Islet precursor cell (in vitro differentiated cells): ENCODE measurements around the gene RAB29.
"Not testable (repeated sequence)": the region's sequence is repeated elsewhere in the genome, so short reads cannot be mapped to it uniquely, and the experiment has no call there.

Experiments used
- DNase-seq: peaks from one replicate; pipeline ENCODE4 v3.0.0-alpha.2; 2018

Gene RAB29

DNA sequence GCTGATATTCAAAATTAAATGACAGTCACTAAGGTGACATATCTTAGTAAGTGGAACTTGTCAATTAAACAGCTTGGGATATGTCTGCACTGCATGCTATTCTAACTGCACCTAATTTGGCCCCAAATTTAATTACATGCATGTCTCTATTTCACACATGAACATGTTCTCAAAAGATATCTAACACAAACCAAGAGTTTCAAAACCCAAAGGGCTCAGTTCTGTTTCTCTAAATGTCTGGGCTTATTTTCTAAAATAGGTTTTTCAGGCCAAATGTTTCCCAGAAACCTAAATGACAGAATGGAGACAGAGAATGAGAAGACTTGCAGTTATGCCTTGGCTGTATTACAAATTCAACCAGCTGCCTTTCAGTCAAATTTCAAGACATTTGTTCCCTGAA is 11.3 kb downstream of the RAB29 start:
- no peak for DNase-seq

DNA sequence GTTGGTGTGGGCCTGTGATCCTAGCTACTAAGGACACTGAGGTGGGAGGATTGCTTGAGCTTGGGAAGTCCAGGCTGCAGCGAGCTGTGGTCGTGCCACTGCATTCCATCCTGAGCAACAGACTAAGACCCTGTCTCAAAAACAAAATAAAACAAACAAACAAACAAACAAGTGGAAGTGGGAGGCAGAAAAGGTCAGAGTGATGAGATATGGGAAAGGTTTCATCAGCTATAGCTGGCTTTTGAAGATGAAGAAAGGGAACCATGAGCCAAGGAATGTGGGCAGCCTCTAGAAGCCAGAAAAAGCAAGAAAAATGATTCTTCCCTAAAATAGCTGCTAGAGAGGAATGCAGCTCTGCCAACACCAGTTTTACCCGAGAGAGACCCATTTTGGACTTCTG is 14.7 kb downstream of the RAB29 start:
- no peak for DNase-seq

DNA sequence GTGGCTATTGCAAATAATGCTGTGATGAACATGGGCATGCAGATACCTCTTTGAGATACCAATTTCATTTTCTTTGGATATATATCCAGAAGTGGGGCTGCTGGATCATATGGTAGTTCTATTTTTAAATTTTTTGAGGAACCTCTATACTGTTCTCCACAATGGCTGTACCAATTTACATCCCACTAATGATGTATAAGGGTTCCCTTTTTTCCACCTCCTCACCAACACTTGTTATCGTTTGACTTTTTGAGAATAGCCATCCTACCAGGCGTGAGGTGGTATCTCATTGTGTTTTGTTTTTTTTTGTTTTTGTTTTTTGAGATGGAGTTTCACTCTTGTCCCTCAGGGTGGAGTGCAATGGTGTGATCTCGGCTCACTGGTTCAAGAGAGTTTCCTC is 18.7 kb downstream of the RAB29 start:
- DNase-seq, result no peak

DNA sequence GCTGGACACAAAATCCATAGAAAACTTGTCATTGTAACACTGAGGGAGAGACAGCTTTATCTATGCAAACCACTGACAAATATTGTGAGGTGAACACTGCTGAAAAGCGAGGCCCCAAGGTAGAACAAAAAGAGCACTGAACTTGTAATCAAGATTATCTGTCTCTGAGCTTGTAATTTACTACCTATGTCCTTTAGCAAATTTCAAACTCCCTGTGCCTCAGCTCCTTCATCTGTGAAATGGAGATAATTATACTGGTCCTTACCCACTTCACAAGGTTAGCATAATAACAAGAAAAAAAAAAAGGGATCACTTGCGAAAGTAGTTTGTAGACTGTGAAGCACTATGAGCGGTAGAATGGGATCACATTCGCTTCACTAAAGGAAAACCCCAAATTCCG is 20.4 kb downstream of the RAB29 start:
- DNase-seq, result no peak

GRCh38 chr1:205751036-205751651 is 24.1 kb downstream of the RAB29 start:
- DNase-seq, result no peak

DNA sequence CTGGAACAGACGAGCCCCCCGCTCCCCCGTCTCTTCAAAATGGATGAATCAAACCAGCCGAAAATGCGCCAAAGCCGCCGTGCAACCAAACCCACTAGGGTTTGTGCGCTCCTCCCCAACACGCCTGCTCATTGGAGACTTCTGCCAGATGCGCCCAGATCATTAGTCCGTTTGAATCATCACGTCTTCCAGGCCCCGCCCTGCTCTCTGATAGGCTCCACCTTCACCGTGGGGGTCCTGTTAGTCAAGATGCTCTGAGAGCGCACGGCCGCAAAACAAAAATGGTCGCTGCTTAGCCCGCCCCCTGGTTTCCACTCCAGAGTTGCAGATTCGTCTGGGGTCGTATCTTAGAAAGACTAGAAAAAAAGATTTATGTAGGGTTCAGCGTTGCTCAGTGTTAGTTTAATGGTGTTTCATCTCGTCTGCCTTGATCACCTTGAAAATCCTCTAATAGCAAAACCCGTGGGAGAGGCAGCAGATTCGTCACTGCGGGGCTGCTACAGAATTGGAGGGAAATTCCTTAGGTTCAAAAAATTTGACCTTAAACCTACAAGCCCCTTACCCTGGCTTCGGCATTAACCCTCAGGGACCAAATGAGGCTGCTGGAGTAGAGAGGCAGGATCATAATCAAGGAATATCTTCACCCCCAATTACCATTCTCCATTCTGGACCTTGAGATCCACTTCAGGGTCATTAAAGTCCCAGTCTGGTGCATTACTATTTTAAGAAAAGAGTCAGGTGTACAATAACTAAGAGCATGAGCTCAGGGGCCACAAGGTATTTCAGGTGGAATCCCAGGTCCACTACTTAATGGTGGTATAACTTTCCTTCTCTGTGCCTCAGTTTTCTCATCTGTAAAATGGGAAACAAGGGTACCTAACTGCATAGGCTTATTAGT is 24.9 kb downstream of the RAB29 start, which contains the start of gene NUCKS1:
TSS of gene NUCKS1 (minus strand) at position 45 of the 898 bp plus-strand sequence. CDS start 209 bp downstream, outside the sequence.
- DNase-seq, result peak; percentile 99

GRCh38 chr1:205749234-205750137 is 25.8 kb downstream of the RAB29 start:
- DNase-seq, result peak; percentile 99

DNA sequence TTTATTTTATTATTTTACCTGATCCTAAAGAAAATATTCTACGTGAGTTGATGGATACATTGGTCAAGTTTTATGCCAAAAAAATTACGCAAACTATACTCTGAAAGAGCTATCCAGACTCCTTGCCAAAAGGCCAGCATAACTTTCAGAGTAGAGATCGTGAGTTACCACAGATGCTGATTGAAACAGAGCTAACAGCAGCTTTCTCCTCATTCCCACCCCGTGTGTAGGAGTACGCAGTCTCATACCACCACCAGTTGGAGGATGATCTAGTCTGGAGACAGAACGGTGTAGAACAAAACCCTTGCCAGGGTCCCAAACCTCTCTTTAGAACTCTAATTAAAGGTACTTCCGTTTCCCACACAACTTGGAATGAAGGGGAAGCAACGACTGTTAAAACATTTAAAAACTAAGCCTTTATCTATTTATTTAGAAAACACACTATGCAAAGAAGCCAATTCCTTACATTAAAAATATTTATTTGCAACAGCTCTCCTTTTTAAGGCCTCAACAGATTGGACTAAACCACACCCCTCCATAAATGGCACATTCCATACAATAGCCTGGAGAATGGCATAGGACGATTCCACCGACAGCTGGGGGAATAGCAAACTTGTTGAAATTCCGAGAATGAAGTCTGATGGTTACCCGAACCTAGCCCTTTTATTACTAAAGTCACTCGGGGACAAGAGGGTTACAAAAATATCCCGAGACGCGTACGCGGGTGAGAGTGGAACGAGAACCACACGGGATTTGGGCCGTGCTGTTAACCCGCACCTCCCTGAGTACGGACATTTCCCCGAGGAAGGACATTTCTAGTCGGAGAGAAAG is 26.7 kb downstream of the RAB29 start:
- DNase-seq, result no peak

- no peak for DNase-seq
Measured at GRCh38 chr1:205746757-205747412, 28.4 kb downstream of the RAB29 start.

- DNase-seq, result no peak
Measured at GRCh38 chr1:205744403-205744802, 30.9 kb downstream of the RAB29 start.

DNA sequence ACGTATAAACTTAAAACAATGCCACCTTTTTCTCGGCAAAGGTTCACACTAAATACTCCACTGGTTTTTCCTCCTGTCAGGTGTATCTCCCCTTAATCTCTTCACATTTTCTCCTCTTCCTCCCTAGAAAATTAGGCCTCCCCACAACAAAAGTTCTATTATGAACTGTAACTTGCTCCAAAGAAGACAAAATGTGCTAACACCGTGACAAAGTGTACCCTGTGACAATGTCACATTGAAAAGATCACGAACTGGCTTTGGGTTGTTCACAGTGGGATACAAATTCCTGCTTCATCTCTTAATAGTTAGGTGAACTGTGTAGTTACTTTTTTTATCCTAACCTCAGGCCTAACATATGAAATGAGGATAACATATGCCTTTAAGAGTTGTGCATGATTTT is 31.3 kb downstream of the RAB29 start:
- no peak for DNase-seq

- DNase-seq, result no peak
Measured at GRCh38 chr1:205741681-205742080, 33.6 kb downstream of the RAB29 start.

- DNase-seq, result no peak
Measured at GRCh38 chr1:205739348-205740160, 35.7 kb downstream of the RAB29 start.

DNA sequence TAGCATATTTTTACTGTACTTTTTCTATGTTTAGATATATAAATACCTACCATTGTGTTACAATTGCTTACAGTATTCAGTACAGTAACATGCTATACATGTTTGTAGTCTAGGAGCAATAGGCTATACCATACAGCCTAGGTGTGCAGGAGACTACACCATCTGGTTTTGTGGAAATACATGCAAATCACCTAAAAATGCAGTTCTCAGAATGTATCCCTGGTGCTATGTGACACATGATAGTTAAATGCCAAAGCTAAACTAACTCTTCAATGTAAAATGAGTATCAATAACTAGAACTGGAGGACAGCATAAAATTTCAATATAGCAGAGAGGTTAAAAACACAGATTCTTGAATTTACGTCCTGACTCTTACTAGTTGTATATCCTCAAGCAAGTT is 40.1 kb downstream of the RAB29 start:
- DNase-seq, result no peak

GRCh38 chr1:205733438-205734175 is 41.7 kb downstream of the RAB29 start:
- no peak for DNase-seq

- no peak for DNase-seq
Measured at GRCh38 chr1:205729945-205730610, 45.2 kb downstream of the RAB29 start.

DNA sequence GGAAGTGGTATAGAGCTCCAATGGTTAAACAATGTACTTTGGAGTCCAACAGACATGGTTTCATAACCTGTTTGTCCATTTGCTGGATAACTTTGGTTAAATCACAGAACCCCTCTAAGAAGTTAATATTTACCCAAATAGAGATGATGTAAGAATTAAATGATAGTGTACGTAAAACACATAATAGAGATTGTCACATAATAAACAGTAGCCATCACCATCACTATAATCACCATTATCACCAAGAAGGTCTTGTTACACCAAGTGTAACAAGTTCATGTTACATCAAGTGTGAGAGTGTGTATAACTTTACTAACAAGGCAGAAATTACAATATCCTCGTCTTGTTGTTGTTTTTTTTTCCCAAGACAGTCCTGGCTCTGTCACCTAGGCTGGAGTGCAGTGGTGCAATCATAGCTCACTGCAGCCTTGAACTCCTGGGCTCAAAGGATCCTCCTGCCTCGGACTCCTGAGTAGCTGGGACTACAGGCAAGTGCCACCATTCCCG is 48.6 kb downstream of the RAB29 start:
- no peak for DNase-seq

- no peak for DNase-seq
Measured at GRCh38 chr1:205725514-205725913, 49.8 kb downstream of the RAB29 start.

DNA sequence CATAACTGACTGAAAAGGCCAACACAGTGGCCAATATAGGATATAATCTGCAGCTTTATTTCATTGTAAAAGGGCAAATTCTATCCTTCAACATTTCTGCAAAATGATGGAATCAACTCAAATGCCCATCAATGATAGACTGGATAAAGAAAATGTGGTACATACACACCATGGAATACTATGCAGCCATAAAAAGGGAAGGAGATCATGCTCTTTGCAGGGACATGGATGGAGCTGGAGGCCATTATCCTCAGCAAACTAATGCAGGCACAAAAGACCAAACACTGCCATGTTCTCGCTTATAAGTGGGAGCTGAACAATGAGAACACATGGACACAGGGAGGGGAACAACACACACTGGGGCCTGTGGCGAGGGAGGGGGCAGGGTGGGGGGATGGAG is 54.5 kb downstream of the RAB29 start:
- DNase-seq, result not testable (repeated sequence)
